Neural cell (in vitro differentiated cells): Measurements from ENCODE around the gene NCAM1.

Experiments used
- EP300 ChIP-seq: fragments of 450-650 bp; conservative IDR thresholded peaks from 2 replicates; pipeline ENCODE4 v1.6.1; 2014; ENCODE audit warnings: antibody characterized with exemption, mild to moderate bottlenecking, moderate library complexity; ENCODE audit not compliant: poor library complexity, severe bottlenecking
- EZH2 ChIP-seq: fragments of 200-600, 300-800 bp; shearing (Covaris generic), sonication (generic); IDR thresholded peaks from 2 replicates; pipeline ENCODE4 v1.6.1; 2014; ENCODE audit warnings: antibody characterized with exemption, low read length, borderline replicate concordance, mild to moderate bottlenecking; ENCODE audit not compliant: insufficient read depth, poor library complexity, severe bottlenecking
- RAD21 ChIP-seq: fragments of 450-650 bp; conservative IDR thresholded peaks from 2 replicates; pipeline ENCODE4 v1.6.1; 2014; ENCODE audit warnings: antibody characterized with exemption, mild to moderate bottlenecking, moderate library complexity
- SMC3 ChIP-seq: fragments of 450-650 bp; conservative IDR thresholded peaks from 2 replicates; pipeline ENCODE4 v1.6.1; 2014; ENCODE audit warnings: antibody characterized with exemption, mild to moderate bottlenecking, moderate library complexity; ENCODE audit not compliant: poor library complexity
- TAF1 ChIP-seq: IDR thresholded peaks from 2 replicates; pipeline ENCODE4 v1.6.1; 2012; ENCODE audit warnings: low read depth
- TF ChIP-seq, protein P1 (sequence below): fragments of 450-650 bp; IDR thresholded peaks from 2 replicates; pipeline ENCODE4 v1.5.1; 2014; ENCODE audit warnings: antibody characterized with exemption, mild to moderate bottlenecking, moderate library complexity; ENCODE audit not compliant: poor library complexity, severe bottlenecking
- TF ChIP-seq, protein P2 (sequence below): IDR thresholded peaks from 2 replicates; pipeline ENCODE4 v1.6.1; 2012; ENCODE audit warnings: borderline replicate concordance

DNA sequence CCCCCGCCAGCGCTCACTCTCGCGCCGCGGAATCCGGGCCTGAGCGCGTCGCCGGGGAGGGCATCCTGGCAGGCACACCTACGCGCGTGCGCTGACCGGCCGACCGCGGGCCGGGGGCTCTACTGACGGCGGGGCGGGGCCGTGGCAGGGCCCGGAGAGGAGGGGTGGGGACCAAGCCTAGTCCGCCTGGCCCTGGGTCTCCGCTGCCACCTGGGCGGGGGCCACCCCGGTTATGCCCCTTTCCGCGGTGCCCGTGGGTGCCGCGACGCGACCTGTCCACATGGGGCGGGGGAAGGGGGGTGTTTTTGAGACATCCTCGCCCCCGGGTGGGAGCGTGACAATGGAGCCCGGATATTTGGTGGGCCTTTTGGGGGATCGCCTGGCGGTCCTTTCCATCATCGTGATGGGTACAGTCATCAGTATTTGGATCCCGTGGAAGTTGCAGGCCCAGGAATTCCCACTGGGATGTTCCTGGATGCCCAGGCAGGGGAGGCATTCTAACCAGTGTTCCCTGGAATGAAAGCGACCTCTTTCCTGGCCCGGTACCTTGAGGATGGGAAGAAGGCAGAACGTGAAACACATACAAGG, 2.2 kb downstream of the NCAM1 start:
- no peak for TF ChIP-seq EZH2
- TF ChIP-seq, protein P1, sequence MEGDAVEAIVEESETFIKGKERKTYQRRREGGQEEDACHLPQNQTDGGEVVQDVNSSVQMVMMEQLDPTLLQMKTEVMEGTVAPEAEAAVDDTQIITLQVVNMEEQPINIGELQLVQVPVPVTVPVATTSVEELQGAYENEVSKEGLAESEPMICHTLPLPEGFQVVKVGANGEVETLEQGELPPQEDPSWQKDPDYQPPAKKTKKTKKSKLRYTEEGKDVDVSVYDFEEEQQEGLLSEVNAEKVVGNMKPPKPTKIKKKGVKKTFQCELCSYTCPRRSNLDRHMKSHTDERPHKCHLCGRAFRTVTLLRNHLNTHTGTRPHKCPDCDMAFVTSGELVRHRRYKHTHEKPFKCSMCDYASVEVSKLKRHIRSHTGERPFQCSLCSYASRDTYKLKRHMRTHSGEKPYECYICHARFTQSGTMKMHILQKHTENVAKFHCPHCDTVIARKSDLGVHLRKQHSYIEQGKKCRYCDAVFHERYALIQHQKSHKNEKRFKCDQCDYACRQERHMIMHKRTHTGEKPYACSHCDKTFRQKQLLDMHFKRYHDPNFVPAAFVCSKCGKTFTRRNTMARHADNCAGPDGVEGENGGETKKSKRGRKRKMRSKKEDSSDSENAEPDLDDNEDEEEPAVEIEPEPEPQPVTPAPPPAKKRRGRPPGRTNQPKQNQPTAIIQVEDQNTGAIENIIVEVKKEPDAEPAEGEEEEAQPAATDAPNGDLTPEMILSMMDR, result no peak
- no peak for TF ChIP-seq SMC3
- TF ChIP-seq RAD21, result no peak
- no peak for TF ChIP-seq TAF1
- TF ChIP-seq EP300, result no peak
- TF ChIP-seq, protein P2, sequence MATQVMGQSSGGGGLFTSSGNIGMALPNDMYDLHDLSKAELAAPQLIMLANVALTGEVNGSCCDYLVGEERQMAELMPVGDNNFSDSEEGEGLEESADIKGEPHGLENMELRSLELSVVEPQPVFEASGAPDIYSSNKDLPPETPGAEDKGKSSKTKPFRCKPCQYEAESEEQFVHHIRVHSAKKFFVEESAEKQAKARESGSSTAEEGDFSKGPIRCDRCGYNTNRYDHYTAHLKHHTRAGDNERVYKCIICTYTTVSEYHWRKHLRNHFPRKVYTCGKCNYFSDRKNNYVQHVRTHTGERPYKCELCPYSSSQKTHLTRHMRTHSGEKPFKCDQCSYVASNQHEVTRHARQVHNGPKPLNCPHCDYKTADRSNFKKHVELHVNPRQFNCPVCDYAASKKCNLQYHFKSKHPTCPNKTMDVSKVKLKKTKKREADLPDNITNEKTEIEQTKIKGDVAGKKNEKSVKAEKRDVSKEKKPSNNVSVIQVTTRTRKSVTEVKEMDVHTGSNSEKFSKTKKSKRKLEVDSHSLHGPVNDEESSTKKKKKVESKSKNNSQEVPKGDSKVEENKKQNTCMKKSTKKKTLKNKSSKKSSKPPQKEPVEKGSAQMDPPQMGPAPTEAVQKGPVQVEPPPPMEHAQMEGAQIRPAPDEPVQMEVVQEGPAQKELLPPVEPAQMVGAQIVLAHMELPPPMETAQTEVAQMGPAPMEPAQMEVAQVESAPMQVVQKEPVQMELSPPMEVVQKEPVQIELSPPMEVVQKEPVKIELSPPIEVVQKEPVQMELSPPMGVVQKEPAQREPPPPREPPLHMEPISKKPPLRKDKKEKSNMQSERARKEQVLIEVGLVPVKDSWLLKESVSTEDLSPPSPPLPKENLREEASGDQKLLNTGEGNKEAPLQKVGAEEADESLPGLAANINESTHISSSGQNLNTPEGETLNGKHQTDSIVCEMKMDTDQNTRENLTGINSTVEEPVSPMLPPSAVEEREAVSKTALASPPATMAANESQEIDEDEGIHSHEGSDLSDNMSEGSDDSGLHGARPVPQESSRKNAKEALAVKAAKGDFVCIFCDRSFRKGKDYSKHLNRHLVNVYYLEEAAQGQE, result peak; percentile 83
